HG03095 (cell line): ENCODE results near the gene CNTNAP5.

Experiments
- ATAC-seq: cut with Tn5 transposase; IDR thresholded peaks from one replicate; pipeline ENCODE4 v1.9.1; 2021; ENCODE audit warnings: moderate library complexity; ENCODE audit not compliant: unreplicated experiment

CNTNAP5 gene

DNA sequence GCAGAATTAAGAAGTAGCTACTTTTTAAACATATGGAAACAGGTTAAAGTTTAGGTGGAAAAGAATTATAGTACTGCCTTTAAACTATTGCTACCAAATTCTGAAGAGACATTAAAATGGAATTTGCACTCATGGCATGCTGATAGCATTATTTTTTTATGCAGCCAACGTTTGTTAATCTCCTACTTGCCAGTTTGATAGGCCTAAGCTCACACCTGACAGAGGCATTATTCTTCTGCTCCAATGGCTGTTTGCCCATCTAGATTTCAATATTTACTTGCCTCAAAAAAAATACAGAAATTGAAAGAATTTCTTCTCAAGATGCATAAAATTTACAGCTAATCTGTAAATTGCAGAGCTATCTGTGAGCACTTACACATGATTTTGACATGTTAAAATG, 849.6 kb downstream of the CNTNAP5 start:
- no peak for ATAC-seq

GRCh38 chr2:124875627-124876244, 850.6 kb downstream of the CNTNAP5 start:
- ATAC-seq: no peak

DNA sequence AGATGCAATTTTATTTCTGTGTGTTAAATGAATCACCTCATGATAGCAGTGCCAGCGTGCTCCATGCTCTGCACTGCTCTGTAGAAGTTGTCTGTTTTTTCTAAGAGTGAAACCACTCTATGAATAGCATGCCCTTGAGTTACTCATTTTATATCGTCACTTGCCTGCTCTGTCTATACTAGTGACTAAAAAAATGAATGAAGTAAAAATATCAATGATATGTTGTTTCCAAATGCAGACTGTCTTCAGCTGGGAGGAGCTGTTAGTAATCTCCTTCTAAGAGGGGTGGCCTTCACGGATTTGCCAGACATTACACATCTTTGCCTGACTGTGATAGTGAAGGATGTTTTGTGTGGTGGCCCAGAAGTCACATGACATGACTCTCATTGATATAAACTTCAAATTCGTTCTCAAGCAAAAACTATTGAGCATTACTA, 852.1 kb downstream of the CNTNAP5 start:
- no peak for ATAC-seq

- no peak for ATAC-seq
Observed at GRCh38 chr2:124879640-124880039, 854.6 kb downstream of the CNTNAP5 start.

DNA sequence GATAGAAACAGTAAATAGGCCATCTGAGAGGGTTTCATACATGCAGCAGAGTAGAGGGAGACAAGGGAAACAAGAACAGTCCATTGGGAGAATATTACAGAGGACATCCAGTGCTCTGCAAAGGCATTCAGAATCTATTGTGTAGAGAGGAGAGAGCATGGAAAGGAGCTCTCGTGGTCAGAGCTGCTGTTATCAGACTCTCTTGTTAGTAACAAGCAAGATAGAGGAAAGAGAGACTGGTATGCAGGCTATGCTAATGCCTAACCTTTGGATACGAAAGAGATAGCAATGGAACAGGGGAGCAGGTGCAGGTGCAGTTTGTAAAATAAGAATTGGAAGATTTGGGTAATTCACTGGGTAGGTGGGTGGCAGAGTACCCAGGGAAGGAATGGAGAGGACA, 855.9 kb downstream of the CNTNAP5 start:
- ATAC-seq: no peak

DNA sequence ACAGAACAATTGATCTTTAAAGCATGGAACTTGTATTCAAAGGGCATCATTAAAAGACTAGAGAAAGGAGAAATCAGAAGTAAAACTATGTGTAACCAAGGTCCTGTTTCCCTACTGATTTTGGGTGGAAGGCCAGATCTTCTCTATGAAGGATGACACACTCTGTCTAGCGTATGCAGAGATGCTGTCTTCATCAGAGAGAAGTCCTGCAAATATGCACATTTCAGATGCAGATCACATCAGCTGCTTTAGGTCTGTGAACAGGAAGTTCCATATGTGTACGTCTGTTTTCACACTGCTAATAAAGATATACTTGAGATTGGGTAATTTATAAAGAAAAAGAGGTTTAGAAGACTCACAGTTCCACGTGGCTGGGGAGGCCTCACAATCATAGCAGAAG, 857.3 kb downstream of the CNTNAP5 start:
- no peak for ATAC-seq

GRCh38 chr2:124883595-124883994, 858.5 kb downstream of the CNTNAP5 start:
- ATAC-seq: no peak

GRCh38 chr2:124884315-124884714, 859.2 kb downstream of the CNTNAP5 start:
- no peak for ATAC-seq

GRCh38 chr2:124886216-124886615, 861.1 kb downstream of the CNTNAP5 start:
- no peak for ATAC-seq

DNA sequence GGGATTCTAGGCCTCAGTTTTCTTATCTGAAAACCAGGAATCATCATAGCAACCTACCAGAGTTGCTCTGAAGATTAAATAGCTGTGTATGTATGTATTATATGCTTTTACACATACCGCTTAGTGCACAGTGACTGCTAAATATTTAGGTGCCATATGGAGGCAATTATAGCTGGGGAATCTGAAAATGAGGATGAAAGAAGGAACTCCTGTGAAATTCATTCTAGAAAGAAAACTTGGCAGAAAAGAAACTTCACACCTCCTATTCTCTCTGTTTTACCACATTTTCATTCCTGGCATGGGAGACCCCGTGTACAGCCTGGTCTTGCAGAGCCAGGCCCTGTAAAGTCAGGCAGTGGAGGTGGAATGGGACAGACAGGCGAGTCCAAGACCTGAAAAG, 862.4 kb downstream of the CNTNAP5 start:
- no peak for ATAC-seq

DNA sequence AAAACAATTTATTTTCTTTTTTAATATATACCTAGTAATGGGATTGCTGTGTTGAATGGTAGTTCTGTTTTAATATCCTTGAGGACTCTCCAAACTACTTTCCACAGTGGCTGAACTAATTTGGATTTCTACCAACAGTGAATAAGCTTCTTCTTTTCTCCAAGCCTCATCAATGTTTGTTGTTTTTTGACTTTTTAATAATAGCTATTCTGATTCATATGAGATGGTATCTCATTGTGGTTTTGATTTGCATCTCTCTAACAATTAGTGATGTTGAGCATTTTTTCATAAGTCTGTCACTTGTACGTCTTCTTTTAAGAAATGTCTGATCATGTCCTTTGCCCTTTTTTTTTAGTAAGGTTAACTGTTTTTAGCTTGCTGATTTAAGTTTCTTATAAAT, 863.3 kb downstream of the CNTNAP5 start:
- no peak for ATAC-seq

GRCh38 chr2:124894199-124894598, 869.1 kb downstream of the CNTNAP5 start:
- ATAC-seq: no peak

DNA sequence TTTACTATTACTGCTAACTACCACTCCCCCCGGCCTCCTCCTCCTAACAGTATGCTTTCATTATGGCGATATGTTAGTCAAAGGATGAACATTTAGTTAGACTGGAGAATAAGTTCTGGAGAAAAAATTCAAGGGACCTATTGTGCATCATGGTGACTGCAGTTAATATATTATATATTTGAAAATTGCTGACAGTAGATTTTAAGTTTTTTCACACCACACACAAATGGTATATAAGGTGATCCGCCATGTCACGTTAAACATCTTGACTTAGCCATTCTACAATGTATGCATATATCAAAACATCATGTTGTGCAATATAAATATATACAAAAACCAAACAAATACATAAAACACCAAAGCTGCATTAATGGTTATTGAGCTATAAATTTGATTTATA, 873.7 kb downstream of the CNTNAP5 start:
- ATAC-seq: no peak

GRCh38 chr2:124908411-124908810, 883.3 kb downstream of the CNTNAP5 start:
- ATAC-seq: no peak

DNA sequence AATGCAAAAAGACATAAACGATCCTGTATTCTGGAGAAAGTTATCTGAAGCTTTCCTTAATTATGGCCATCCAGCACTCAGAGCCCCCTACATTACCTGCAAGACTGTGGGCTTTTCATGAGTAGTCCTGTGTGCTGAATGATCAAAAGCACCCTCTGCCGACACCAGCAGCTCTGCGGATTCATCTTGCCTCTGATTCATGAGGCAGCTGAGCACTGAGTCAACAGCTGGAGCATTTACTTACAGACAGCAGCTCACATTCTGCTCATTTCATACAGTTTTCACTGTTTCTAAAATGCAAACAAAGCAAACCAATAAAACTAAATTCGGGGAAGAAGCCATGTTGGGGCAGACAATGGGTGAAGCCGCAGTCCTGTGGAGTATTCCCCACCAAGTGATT, 886.5 kb downstream of the CNTNAP5 start:
- no peak for ATAC-seq

GRCh38 chr2:124913868-124914267, 888.8 kb downstream of the CNTNAP5 start:
- ATAC-seq: no peak

DNA sequence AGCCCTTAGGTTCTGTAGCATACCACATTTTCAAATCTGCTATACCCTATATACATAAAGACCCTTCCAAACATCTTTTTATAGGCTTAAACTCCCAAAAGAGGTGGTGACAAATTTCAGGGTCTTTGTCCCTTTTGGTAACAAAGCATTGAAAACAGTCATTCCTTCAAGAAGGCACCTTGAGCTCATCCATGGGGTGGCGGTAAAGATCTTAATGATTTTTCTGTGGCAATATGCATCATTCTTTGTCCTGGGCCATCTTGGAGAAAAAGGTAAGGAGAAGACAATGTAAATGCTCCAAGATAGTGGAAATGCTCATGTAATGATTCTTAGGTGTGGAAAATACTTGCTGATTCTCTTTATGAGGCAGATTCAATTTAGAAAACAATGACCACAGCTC, 890.5 kb downstream of the CNTNAP5 start:
- no peak for ATAC-seq

- ATAC-seq: no peak
Observed at GRCh38 chr2:124919296-124919695, 894.2 kb downstream of the CNTNAP5 start.

GRCh38 chr2:124920448-124920847, 895.4 kb downstream of the CNTNAP5 start:
- no peak for ATAC-seq

- no peak for ATAC-seq
Observed at GRCh38 chr2:124921191-124921590, 896.1 kb downstream of the CNTNAP5 start.

GRCh38 chr2:124923097-124923496, 898.0 kb downstream of the CNTNAP5 start:
- ATAC-seq: no peak

- no peak for ATAC-seq
Observed at GRCh38 chr2:124933883-124934282, 908.8 kb downstream of the CNTNAP5 start.

DNA sequence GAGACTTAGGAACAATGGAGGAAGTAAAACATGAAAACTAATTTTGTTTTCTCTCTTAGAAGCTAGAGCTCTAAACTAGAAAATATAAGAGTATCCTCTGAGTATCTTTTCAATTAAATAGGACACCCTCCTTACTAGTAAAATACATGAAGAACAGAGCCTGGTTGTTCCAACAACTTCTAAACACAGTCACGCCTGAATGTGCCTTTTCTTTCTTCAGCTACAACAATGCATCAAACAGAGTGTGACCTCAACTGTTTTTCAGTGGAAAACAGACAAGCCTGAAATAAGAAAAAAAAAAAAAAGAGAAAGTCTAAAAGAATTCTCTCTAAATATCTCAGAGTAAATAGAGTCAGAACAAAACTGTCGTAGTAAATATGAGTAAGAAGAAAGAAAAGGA, 928.8 kb downstream of the CNTNAP5 start:
- ATAC-seq: no peak
